Sigmoid colon (tissue), 4 donors: ENCODE data around the gene SPATA31E1.

ENCODE experiments used
- CTCF ChIP-seq, 4 experiments: fragments of 450-650 bp in 3 of 4; fragments of 200-600 bp in 1 of 4; IDR thresholded peaks; one replicate each; pipeline ENCODE4 v1.5.1; 2016 to 2019; ENCODE audit warnings: antibody characterized with exemption in 4 of 4, mild to moderate bottlenecking in 3 of 4, moderate library complexity in 2 of 4
- POLR2A ChIP-seq, 2 donors: fragments of 450-650 bp; IDR thresholded peaks; one replicate each; pipeline ENCODE4 v1.6.1; 2016; ENCODE audit warnings: antibody characterized with exemption in 2 of 2, mild to moderate bottlenecking in 2 of 2, moderate library complexity in 2 of 2
- POLR2AphosphoS5 ChIP-seq, 4 donors: sonication (generic); formaldehyde crosslinking; IDR thresholded peaks; one replicate each; pipeline ENCODE4 v1.6.1; 2017; ENCODE audit warnings: antibody characterized with exemption in 4 of 4

GRCh38 chr9:87842878-87843585, 39.6 kb upstream of the SPATA31E1 start:
- TF ChIP-seq CTCF (IDR thresholded peaks at IDR 0.05), result no peak
- no peak for TF ChIP-seq POLR2A (IDR thresholded peaks at IDR 0.05)
- no peak for TF ChIP-seq POLR2AphosphoS5 (IDR thresholded peaks at IDR 0.05)
